Smooth muscle cell (in vitro differentiated cells): ENCODE results near the gene ARHGAP18. TPM values are rescaled to one million over a fixed set of nuclear protein-coding genes. Genes with fewer than 3 reads are reported as not detected.

Experiments used
- DNase-seq: peaks from one replicate; lab custom pipeline; 2025; ENCODE audit not compliant: unreplicated experiment; lab: John Stamatoyannopoulos, UW
- H2AFZ ChIP-seq: fragments of 200-600 bp; sonication (generic); 2 replicates; pipeline ENCODE4 v1.6.0; 2016; ENCODE audit warnings: antibody characterized with exemption, low read depth, mild to moderate bottlenecking
- H3F3A ChIP-seq: fragments of 200-600 bp; sonication (generic); 2 replicates; pipeline ENCODE4 v1.6.0; 2017; ENCODE audit warnings: antibody characterized with exemption, low read depth
- H3K27ac ChIP-seq: fragments of 200-600 bp; sonication (generic); 2 replicates; pipeline ENCODE4 v1.5.1; 2016; ENCODE audit warnings: low read depth, mild to moderate bottlenecking
- H3K27me3 ChIP-seq: fragments of 200-600 bp; sonication (generic); 2 replicates; pipeline ENCODE4 v1.6.1; 2016; ENCODE audit warnings: low read depth, mild to moderate bottlenecking
- H3K36me3 ChIP-seq: fragments of 200-600 bp; sonication (generic); 2 replicates; pipeline ENCODE4 v1.5.1; 2016; ENCODE audit warnings: low read depth
- H3K4me1 ChIP-seq: fragments of 200-600 bp; sonication (generic); 2 replicates; pipeline ENCODE4 v1.5.1; 2016; ENCODE audit warnings: low read depth
- H3K4me2 ChIP-seq: fragments of 200-600 bp; sonication (generic); 2 replicates; pipeline ENCODE4 v1.6.0; 2016; ENCODE audit warnings: mild to moderate bottlenecking
- H3K4me3 ChIP-seq: fragments of 200-600 bp; sonication (generic); 2 replicates; pipeline ENCODE4 v1.5.1; 2016; ENCODE audit warnings: mild to moderate bottlenecking
- H3K79me2 ChIP-seq: fragments of 200-600 bp; sonication (generic); 2 replicates; pipeline ENCODE4 v1.6.0; 2016; ENCODE audit warnings: low read depth, mild to moderate bottlenecking
- H3K9ac ChIP-seq: fragments of 200-600 bp; sonication (generic); 2 replicates; pipeline ENCODE4 v1.6.0; 2016; ENCODE audit warnings: low read depth
- H3K9me3 ChIP-seq: fragments of 200-600 bp; sonication (generic); replicated peaks from 2 replicates; pipeline ENCODE4 v1.5.1; 2016; ENCODE audit warnings: low read depth
- H4K20me1 ChIP-seq: fragments of 200-600 bp; sonication (generic); 2 replicates; pipeline ENCODE4 v1.6.0; 2016; ENCODE audit warnings: low read depth
- CTCF ChIP-seq: fragments of 200-600 bp; sonication (generic); IDR thresholded peaks from 2 replicates; pipeline ENCODE4 v1.5.1; 2017; ENCODE audit warnings: borderline replicate concordance, mild to moderate bottlenecking, antibody characterized with exemption; ENCODE audit not compliant: insufficient read depth, poor library complexity, severe bottlenecking
- WGBS: methylation state at CpG from one replicate; pipeline ENCODE4 v1.1.7; 2016; ENCODE audit warnings: low lambda C conversion rate; 5-methylcytosine and 5-hydroxymethylcytosine counted together
- polyA plus RNA-seq: library from polyadenylated mRNA; unstranded; fragments of >200 nt; fragmentation: Nextera tagmentation; extraction: Ambion mirVana; gene quantifications from 2 replicates; pipeline ENCODE4 v1.2.1, GENCODE V29; 2016
- total RNA-seq: library from RNA; depleted of rRNA; stranded (reverse); fragments of >200 nt; gene quantifications from 2 replicates; pipeline ENCODE4 v1.2.3, GENCODE V29; 2014

Gene ARHGAP18
- total and polyA plus RNA-seq, 2 experiments from 2014 or later: 3.2 to 9.6 TPM

- H3K9me3 ChIP-seq: no peaks in the 10 kb centered on the region
- H3K4me1 ChIP-seq: peaks cover 7% of the 10 kb centered on the region
- H4K20me1 ChIP-seq: no peaks in the 10 kb centered on the region
- no peaks in the 10 kb centered on the region for H3K36me3 ChIP-seq
- no peaks in the 10 kb centered on the region for H3K79me2 ChIP-seq
- H3K4me2 ChIP-seq: no peak overlapping the region
- no peak for TF ChIP-seq CTCF
- H3F3A ChIP-seq: peaks cover 16% of the 10 kb centered on the region
- no peak overlapping the region for H3K4me3 ChIP-seq
- no peaks in the 10 kb centered on the region for H3K27me3 ChIP-seq
- H3K9ac ChIP-seq: no peak overlapping the region
- WGBS: 96% methylated on average over 1 of the region's 1 CpG
- no peak overlapping the region for H2AFZ ChIP-seq
- no peak for DNase-seq
- no peak overlapping the region for H3K27ac ChIP-seq
Measured at GRCh38 chr6:129551486-129551885, 158.5 kb downstream of the ARHGAP18 start.

GRCh38 chr6:129546702-129547101 is 163.3 kb downstream of the ARHGAP18 start:
- Histone ChIP-seq H3K36me3 (no peaks in the 10 kb centered on the region), H2AFZ (peak overlapping the region; percentile 79), H3F3A (peaks cover 30% of the 10 kb centered on the region), H3K4me2 (peak overlapping the region; percentile 69), H3K4me3 (no peak overlapping the region), H3K9ac (no peak overlapping the region), H3K4me1 (no peaks in the 10 kb centered on the region), H3K79me2 (no peaks in the 10 kb centered on the region), H3K27ac (peak overlapping the region; percentile 46), H3K9me3 (no peaks in the 10 kb centered on the region), H3K27me3 (no peaks in the 10 kb centered on the region), H4K20me1 (no peaks in the 10 kb centered on the region)
- TF ChIP-seq CTCF: no peak
- DNase-seq: no peak
- WGBS: 26% methylated on average over 4 of the region's 4 CpGs

GRCh38 chr6:129544892-129545612 is 164.9 kb downstream of the ARHGAP18 start:
- Histone ChIP-seq H4K20me1 (no peaks in the 10 kb centered on the region), H3K9me3 (no peaks in the 10 kb centered on the region), H3F3A (peaks cover 30% of the 10 kb centered on the region), H3K79me2 (no peaks in the 10 kb centered on the region), H3K27me3 (no peaks in the 10 kb centered on the region), H3K9ac (no peak overlapping the region), H3K36me3 (no peaks in the 10 kb centered on the region), H3K4me3 (no peak overlapping the region), H3K4me1 (no peaks in the 10 kb centered on the region), H3K4me2 (peak overlapping the region; percentile 8), H3K27ac (peak overlapping the region; percentile 46), H2AFZ (no peak overlapping the region)
- TF ChIP-seq CTCF: no peak
- WGBS: 64% methylated on average over 8 of the region's 8 CpGs
- no peak for DNase-seq

- H3F3A ChIP-seq: peaks cover 30% of the 10 kb centered on the region
- no peak overlapping the region for H3K27ac ChIP-seq
- TF ChIP-seq CTCF: no peak
- no peaks in the 10 kb centered on the region for H3K27me3 ChIP-seq
- H3K4me2 ChIP-seq: no peak overlapping the region
- 94% methylated on average over 2 of the region's 2 CpGs for WGBS
- H3K36me3 ChIP-seq: no peaks in the 10 kb centered on the region
- no peaks in the 10 kb centered on the region for H3K79me2 ChIP-seq
- no peak for DNase-seq
- H3K9ac ChIP-seq: no peak overlapping the region
- H3K9me3 ChIP-seq: no peaks in the 10 kb centered on the region
- no peak overlapping the region for H3K4me3 ChIP-seq
- no peak overlapping the region for H2AFZ ChIP-seq
- no peaks in the 10 kb centered on the region for H3K4me1 ChIP-seq
- no peaks in the 10 kb centered on the region for H4K20me1 ChIP-seq
Measured at GRCh38 chr6:129543981-129544380, 166.0 kb downstream of the ARHGAP18 start.
